ENCODE measurements around the gene ADRA2B.
"Not testable (repeated sequence)": the region's sequence is repeated elsewhere in the genome, so short reads cannot be mapped to it uniquely, and the experiment has no call there.

ADRA2B gene

GRCh38 chr2:96143848-96144480, 27.6 kb upstream of the ADRA2B start:
- WGBS (ENCODE audit: insufficient coverage, insufficient read length): no CpG with 5 or more reads among the region's 23 CpGs
- peaks cover 10% of the 10 kb centered on the region for H3K4me1 ChIP-seq (ENCODE audit: control insufficient read depth, insufficient read depth, low read length)

GRCh38 chr2:96143231-96143847, 27.0 kb upstream of the ADRA2B start:
- Histone ChIP-seq H3K36me3 (ENCODE audit: control insufficient read depth, insufficient read depth, low read length) (peaks cover 3% of the 10 kb centered on the region; the same call in 1 of the 2 replicates), H3K27me3 (ENCODE audit: control insufficient read depth, insufficient read depth, low read length) (no peaks in the 10 kb centered on the region; the same call in 1 of the 2 replicates), H3K4me3 (ENCODE audit: low read length) (no peak overlapping the region), H3K27ac (ENCODE audit: low read length) (no peak overlapping the region), H3K9me3 (ENCODE audit: control insufficient read depth, insufficient read depth, low read length) (no peaks in the 10 kb centered on the region), H3K4me1 (ENCODE audit: control insufficient read depth, insufficient read depth, low read length) (peaks cover 6% of the 10 kb centered on the region)
- no peak for DNase-seq (ENCODE audit: low read depth, low spot score)
- no CpG with 5 or more reads among the region's 10 CpGs for WGBS (ENCODE audit: insufficient coverage, insufficient read length)

More at GRCh38 chr2:96143848-96144480, 27.6 kb upstream of the ADRA2B start:
- Histone ChIP-seq H3K36me3 (ENCODE audit: control insufficient read depth, insufficient read depth, low read length) (peaks cover 3% of the 10 kb centered on the region; the same call in 1 of the 2 replicates), H3K27ac (ENCODE audit: low read length) (no peak overlapping the region), H3K4me3 (ENCODE audit: low read length) (peak overlapping the region; percentile 55), H3K9me3 (ENCODE audit: control insufficient read depth, insufficient read depth, low read length) (no peaks in the 10 kb centered on the region), H3K27me3 (ENCODE audit: control insufficient read depth, insufficient read depth, low read length) (no peaks in the 10 kb centered on the region; the same call in 1 of the 2 replicates)
- DNase-seq (ENCODE audit: low read depth, low spot score): no peak

GRCh38 chr2:96142217-96143113, 26.1 kb upstream of the ADRA2B start:
- Histone ChIP-seq H3K27me3 (ENCODE audit: control insufficient read depth, insufficient read depth, low read length) (no peaks in the 10 kb centered on the region; the same call in 1 of the 2 replicates), H3K9me3 (ENCODE audit: control insufficient read depth, insufficient read depth, low read length) (no peaks in the 10 kb centered on the region), H3K4me3 (ENCODE audit: low read length) (no peak overlapping the region), H3K36me3 (ENCODE audit: control insufficient read depth, insufficient read depth, low read length) (peaks cover 3% of the 10 kb centered on the region; the same call in 1 of the 2 replicates), H3K27ac (ENCODE audit: low read length) (no peak overlapping the region), H3K4me1 (ENCODE audit: control insufficient read depth, insufficient read depth, low read length) (peaks cover 4% of the 10 kb centered on the region)
- no peak for DNase-seq (ENCODE audit: low read depth, low spot score)
- WGBS (ENCODE audit: insufficient coverage, insufficient read length): no CpG with 5 or more reads among the region's 26 CpGs

- not testable (repeated sequence) for H3K27ac ChIP-seq (ENCODE audit: low read length); H3K4me1 ChIP-seq (ENCODE audit: control insufficient read depth, insufficient read depth, low read length); H3K9me3 ChIP-seq (ENCODE audit: control insufficient read depth, insufficient read depth, low read length); H3K4me3 ChIP-seq (ENCODE audit: low read length); H3K27me3 ChIP-seq (ENCODE audit: control insufficient read depth, insufficient read depth, low read length); DNase-seq (ENCODE audit: low read depth, low spot score); H3K36me3 ChIP-seq (ENCODE audit: control insufficient read depth, insufficient read depth, low read length)
- no CpG with 5 or more reads among the region's 5 CpGs for WGBS (ENCODE audit: insufficient coverage, insufficient read length)
Observed at GRCh38 chr2:96141624-96141967, 25.2 kb upstream of the ADRA2B start.

DNA sequence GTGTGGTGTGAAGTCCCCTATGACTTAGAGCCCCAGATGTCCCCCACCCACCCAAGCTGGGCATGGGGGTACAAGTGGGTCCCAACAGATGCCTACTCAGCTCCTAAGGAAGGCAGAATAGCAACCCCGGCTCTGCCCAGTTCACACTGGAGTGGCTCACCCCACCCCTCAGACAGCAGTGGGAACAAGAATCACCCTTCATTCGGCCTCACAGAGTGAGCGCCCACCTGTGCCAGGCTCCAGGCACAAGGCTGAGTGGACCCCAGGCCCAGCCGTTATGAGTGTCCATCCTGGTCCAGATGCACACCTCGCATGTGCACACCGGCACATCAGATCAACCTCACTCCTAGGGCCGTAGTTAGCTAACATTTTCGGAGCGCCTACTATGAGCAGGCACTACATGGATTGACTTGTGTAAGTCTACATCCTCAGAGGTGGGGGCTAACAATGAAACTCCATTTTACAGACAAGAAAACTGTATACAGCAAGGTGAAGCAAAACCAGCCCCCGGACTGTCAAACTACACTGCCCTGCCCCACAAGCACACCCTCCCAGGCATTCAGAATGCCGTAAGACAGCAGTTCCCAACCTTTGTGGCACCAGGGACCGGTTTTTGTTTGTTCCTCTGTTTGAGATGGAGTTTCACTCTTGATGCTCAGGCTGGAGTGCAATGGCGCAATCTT, 24.7 kb upstream of the ADRA2B start:
- no peaks in the 10 kb centered on the region for H3K9me3 ChIP-seq (ENCODE audit: control insufficient read depth, insufficient read depth, low read length)
- WGBS (ENCODE audit: insufficient coverage, insufficient read length): no CpG with 5 or more reads among the region's 13 CpGs
- H3K4me1 ChIP-seq (ENCODE audit: control insufficient read depth, insufficient read depth, low read length): peaks cover 4% of the 10 kb centered on the region

GRCh38 chr2:96139181-96139758, 22.9 kb upstream of the ADRA2B start:
- WGBS (ENCODE audit: insufficient coverage, insufficient read length): no CpG with 5 or more reads among the region's 7 CpGs
- Histone ChIP-seq H3K27ac (ENCODE audit: low read length) (no peak overlapping the region), H3K9me3 (ENCODE audit: control insufficient read depth, insufficient read depth, low read length) (no peaks in the 10 kb centered on the region), H3K4me1 (ENCODE audit: control insufficient read depth, insufficient read depth, low read length) (peaks cover 3% of the 10 kb centered on the region), H3K27me3 (ENCODE audit: control insufficient read depth, insufficient read depth, low read length) (no peaks in the 10 kb centered on the region), H3K4me3 (ENCODE audit: low read length) (no peak overlapping the region), H3K36me3 (ENCODE audit: control insufficient read depth, insufficient read depth, low read length) (peaks cover 3% of the 10 kb centered on the region; the same call in 1 of the 2 replicates)
- no peak for DNase-seq (ENCODE audit: low read depth, low spot score)

More for the DNA sequence above, 24.7 kb upstream of the ADRA2B start:
- Histone ChIP-seq H3K27ac (ENCODE audit: low read length) (no peak overlapping the region), H3K4me3 (ENCODE audit: low read length) (no peak overlapping the region), H3K27me3 (ENCODE audit: control insufficient read depth, insufficient read depth, low read length) (no peaks in the 10 kb centered on the region; the same call in 1 of the 2 replicates), H3K36me3 (ENCODE audit: control insufficient read depth, insufficient read depth, low read length) (peaks cover 3% of the 10 kb centered on the region; the same call in 1 of the 2 replicates)
- DNase-seq (ENCODE audit: low read depth, low spot score): no peak

DNA sequence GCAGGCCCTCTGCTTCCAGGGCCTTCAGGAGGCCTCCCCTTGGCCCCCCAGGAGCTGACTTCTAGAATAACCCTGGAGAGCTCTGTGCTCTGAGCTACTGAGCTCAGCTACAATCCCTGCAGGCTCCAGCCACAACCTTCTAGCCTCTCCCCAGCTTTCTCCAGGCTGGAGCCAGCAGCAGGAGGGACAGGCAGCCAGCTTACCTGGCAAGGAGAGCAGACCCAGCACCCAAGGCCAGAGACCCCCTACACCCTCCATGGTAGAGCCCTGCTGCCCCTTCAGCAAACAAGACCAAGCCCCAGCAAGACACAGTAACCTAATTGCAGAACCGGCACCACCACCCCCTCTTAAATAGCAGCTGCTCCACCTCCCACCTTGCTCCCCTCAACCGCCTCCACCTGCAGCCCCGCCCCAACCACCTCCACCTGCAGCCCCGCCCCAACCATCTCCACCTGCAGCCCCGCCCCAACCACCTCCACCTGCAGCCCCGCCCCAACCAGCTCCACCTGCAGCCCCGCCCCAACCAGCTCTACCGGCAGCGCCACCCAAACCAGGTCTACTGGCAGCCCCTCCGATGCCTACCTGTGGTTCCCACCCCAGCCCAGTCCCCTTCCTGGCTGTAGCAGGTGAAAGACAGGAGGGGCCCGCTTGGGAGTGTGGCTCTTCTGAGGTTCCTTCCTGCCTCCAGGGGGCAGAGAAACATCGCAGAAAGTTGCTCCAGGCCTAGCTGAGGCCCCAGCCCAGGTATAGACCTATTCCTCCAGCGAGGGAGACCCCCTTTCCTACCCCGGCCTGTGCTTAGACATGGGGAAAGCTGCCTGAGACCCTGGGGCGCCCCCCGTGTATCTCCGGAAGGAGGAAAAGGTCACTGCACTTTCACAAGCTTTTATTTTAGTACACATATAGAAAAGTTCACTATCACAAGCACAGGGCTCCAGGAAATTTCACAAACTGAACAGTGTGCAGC, 22.1 kb upstream of the ADRA2B start, which contains the start of gene ASTL:
Gene ASTL, minus strand, starts transcription at position 324 of the 967 bp plus-strand sequence. Its CDS starts 66 bp downstream, at position 258.
- no peak within 1 kb of the TSS for H3K27ac ChIP-seq (ENCODE audit: low read length)
- H3K4me1 ChIP-seq (ENCODE audit: control insufficient read depth, insufficient read depth, low read length): no peaks in the 10 kb centered on the region; the same call in none of the 2 replicates
- no peak within 1 kb of the TSS for H3K4me3 ChIP-seq (ENCODE audit: low read length)
- no CpG with 5 or more reads among the region's 17 CpGs for WGBS (ENCODE audit: insufficient coverage, insufficient read length)
- no peaks in the 10 kb centered on the region for H3K9me3 ChIP-seq (ENCODE audit: control insufficient read depth, insufficient read depth, low read length)
- H3K27me3 ChIP-seq (ENCODE audit: control insufficient read depth, insufficient read depth, low read length): no peaks in the 10 kb centered on the region
- DNase-seq (ENCODE audit: low read depth, low spot score): no peak
- H3K36me3 ChIP-seq (ENCODE audit: control insufficient read depth, insufficient read depth, low read length): 0 out of 2 replicates have a peak, but pooled peaks cover 3% of the 10 kb centered on the region

GRCh38 chr2:96137321-96138178, 21.2 kb upstream of the ADRA2B start:
- Histone ChIP-seq H3K27ac (ENCODE audit: low read length) (no peak overlapping the region), H3K27me3 (ENCODE audit: control insufficient read depth, insufficient read depth, low read length) (no peaks in the 10 kb centered on the region), H3K9me3 (ENCODE audit: control insufficient read depth, insufficient read depth, low read length) (no peaks in the 10 kb centered on the region), H3K4me3 (ENCODE audit: low read length) (no peak overlapping the region), H3K36me3 (ENCODE audit: control insufficient read depth, insufficient read depth, low read length) (no peaks in the 10 kb centered on the region), H3K4me1 (ENCODE audit: control insufficient read depth, insufficient read depth, low read length) (no peaks in the 10 kb centered on the region; the same call in none of the 2 replicates)
- no peak for DNase-seq (ENCODE audit: low read depth, low spot score)
- no CpG with 5 or more reads among the region's 15 CpGs for WGBS (ENCODE audit: insufficient coverage, insufficient read length)
